Hematopoietic multipotent progenitor cell treated with erythropoietin and hydrocortisone succinate and interleukin-3 and kit ligand, for 15 days (in vitro differentiated cells): Measurements from ENCODE around the gene ZNF583.

Source experiments
- DNase-seq: peaks from one replicate; pipeline ENCODE4 v3.0.0-alpha.2; 2015; ENCODE audit warnings: low spot score

ZNF583 gene

GRCh38 chr19:56474308-56474707, 70.2 kb downstream of the ZNF583 start:
- DNase-seq = no peak

- DNase-seq = no peak
Observed at GRCh38 chr19:56476093-56476492, 72.0 kb downstream of the ZNF583 start.
